T-helper 1 cell treated with Interleukin-12 subunit alpha and Interleukin-12 subunit beta and Interleukin-4 antibody, amounts not matched to agents 30 ng/mL and 1 ng/mL, for 36 hours (primary cell): ENCODE results near the gene EPHA5. TPM values are rescaled to one million over a fixed set of nuclear protein-coding genes. Genes with fewer than 3 reads are reported as not detected.

Experiments used
- intact Hi-C: fragments of 100-400 bp; cut with micrococcal nuclease; formaldehyde crosslinking; loops from one replicate; pipeline ENCODE4 v1.15.1; 2024
- total RNA-seq: library from RNA; stranded (reverse); gene quantifications from 2 replicates; pipeline ENCODE4 v1.2.3, GENCODE V29; 2022

Gene EPHA5
- total RNA-seq: not detected in 2 replicates

DNA sequence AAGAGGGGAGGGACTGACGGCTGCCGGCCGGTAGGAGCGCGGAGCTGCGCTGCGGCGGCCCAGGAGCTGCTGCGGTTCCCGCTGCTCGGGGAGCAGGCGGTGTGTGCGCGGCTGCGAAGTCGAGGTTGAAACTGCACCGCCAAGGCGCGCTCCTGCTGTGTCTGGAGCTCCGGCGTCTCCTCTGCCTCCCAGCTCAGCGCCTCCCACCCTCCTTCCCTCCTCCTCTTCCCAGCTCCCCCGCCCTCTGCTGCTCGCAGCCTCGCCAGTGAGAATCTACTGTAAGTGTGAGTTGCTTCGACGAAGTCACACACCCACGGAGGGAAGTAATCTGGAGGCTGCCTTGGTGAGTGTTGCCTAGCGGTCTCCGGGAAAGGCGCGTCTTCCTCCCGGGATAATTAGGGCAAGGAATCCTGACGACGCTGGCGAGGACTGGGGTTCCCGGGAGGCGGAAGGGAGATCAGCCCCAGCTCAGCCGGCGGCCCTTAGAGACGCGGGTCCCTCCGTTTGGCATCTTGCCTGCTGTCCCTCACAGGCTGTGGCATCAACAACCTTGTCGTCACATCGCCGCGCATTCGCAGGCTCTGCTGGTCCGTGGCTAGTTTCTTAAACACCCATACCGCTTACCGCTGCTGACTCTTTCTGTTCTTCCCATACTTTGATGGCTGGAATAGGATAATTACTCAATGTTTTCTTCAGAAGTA lies at the start of gene EPHA5:
Gene EPHA5 (minus strand): TSS at position 159 of the 701 bp plus-strand sequence. CDS start 747 bp downstream, outside the sequence.
- intact Hi-C loops: no loop called here

DNA sequence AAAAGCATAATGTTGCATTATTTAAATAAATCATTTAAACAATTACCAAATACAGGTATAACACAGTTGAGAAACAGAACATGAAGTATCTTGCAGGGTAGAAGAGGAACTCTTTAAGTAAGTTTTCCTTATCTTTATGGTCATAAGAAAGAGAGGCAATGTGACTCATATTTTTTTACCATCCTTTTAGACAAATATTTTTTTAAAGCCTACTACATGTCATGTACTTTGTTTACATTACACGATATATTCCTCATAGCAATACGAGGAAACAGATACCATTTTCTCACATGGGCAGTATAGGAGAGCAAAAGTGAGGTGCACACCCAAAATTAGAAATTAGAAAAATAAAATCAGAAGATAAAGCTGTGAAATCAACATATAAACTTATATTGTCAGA lies 49.3 kb upstream of the EPHA5 start:
- intact Hi-C loops: no loop called here

DNA sequence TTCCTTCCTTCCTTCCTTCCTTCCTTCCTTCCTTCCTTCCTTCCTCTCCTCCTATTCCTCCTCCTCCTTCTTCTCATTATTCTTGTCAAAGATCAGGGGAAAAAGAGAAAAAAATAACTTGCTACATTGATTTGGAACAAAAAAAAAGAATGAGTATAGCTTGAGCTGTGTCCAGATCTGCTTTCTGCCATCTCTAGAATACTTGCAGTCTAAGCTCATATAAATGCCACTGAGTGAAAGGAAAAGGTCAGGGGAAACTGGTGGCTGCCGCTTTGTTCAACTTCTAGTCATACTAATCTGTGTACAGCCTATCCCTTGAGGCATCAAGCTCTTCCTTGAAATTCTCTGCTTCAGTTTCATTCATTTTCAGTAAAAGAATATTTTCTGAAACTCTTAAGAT lies 28.3 kb upstream of the EPHA5 start:
- intact Hi-C loops: no loop called here

DNA sequence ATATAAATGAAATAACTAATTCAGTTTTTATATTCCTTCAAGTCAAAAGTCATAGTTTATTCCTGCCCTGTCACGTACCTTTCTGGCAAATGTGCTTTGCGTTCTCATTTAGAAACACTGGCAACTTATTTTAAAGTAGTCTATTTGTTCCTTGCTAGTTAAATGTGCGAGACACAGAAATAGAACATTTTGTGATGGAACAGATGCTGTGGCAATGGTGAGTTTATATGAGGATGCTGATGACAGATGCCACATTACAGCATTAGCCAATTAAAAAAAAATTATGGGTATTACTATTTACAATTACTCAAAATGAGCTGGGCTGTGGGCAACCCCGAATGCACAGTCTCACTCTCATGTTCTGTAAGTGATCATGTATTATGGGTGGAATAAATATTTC lies 26.1 kb upstream of the EPHA5 start:
- intact Hi-C loops: no loop called here

DNA sequence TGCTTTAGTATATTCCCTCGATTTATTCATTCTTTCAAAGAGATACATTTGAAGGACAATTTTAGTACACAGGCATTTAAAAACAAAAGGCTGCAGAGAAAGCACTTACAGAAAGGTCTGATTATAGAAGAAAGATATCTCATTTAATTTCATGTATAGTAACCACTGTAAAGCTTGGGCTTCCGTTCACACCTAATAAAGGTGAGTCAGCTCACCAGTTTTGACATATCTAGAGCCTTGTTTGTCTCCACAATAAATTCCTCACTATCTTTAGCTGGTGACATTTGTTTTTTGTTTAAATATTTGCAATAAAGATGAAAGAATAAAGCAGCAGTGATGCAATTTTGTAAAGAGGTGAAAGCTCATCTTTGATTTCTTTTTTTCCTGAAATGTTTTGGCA lies 1.1 kb upstream of the EPHA5 start:
- intact Hi-C loops: no loop called here

DNA sequence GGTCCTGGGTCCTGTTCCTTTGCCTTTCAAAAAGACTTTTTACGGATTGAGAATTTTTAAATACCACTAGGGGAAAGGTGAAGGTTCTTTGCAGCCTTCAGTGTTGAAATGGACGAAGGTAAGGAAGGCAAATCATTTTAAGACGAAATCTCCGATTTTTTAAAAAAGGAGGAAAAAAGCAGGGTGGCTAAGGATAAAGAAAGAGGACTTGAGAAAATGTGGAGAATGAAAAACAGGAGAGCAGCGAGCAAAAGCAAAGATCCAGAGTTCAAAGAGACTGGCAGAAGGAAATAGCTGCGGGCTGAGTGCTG lies 314 bp downstream of the EPHA5 start:
- intact Hi-C loops: no loop called here

DNA sequence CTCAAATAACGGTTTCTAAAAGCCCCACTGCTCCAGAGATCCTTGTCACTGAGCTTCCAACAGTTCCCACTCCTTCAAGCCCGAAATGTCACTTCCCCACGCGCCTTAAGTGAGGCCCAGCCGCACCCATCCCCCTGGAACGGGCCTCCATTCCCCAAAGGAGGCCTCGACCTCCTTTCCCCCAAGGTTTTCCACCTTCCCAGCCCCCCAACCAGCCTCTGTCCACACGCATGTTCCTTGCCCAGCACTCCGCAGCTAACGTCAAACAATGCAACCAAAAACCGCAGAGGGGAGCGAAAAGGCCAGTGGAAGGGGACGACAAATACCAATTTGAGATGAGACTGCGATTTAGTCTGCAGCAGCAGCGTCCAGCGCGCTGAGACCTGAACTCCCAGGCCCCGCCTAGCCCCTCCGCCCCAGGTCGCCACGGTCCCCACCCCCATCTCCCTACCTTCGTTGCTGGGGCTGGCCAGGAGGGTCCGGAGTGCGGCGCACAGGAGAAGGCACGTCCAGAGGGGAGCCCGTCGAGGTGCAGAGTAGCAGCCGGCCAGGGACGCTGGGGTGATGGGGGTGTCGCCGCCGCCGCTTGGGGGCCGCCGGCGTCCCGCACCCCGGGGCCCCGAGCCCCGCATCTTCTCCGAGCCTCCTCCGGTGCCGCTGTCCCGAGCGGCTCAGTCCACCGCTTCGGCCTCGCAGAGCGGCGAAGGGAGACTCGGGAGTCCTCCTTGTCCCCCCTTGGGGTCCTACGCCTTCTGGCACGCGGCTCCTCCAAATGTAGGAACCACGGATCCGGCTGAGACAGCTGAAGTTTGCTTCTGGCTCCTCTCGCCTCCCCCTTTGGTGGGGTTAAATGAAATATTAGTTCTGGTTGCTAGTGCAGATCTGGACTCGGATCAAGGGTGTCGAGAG lies 924 bp downstream of the EPHA5 start:
- intact Hi-C loops: no loop called here

GRCh38 chr4:65668201-65669089 lies 1.8 kb downstream of the EPHA5 start:
- intact Hi-C loops: no loop called here

DNA sequence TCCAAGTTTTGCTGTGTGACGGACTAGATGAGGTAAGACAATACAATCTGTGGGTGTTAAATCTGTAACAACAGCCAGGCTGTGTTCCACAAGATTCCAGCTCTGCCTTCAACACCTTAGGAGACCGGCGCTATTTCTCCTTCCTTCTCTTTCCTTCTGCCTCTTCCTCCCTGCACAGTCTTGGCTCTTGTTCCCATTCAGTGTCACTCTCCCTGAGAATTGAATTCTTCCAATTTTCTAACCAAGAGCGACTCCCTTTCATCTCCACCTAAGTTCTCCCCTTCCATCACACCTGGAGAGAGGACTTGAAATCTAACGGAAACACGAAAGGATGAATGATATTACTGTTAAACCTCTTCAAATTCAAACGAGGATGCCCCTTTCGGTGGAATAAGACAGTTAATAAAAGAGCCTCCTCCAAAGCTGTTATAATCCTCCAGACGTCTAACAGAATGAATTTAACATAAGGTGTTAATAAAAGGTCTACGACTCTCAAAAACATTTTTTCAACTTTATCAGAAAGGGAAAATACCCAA lies 2.7 kb downstream of the EPHA5 start:
- intact Hi-C loops: no loop called here

- intact Hi-C loops: no loop called here
These were observed 4.3 kb downstream of the EPHA5 start for GRCh38 chr4:65665771-65666523.

DNA sequence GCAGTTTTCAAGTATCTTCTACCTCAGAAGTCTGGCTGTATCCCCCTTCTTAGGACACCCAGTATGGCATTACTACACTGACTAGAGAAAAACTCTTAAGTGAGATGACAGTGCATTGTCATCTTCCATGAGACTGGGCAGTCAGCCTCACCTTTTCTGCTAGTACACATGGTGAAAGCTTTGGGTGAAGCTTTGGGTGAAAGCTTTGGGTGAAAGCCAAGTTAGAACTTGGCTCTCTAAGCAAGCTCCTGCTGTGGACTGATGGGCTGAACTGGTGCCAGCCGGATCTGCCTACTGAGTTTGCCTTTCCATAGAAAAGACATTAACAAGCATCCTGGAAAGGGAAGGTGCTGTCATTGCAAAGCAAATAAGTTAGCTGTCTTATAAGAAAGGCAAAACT lies 8.8 kb downstream of the EPHA5 start:
- intact Hi-C loops: no loop called here

DNA sequence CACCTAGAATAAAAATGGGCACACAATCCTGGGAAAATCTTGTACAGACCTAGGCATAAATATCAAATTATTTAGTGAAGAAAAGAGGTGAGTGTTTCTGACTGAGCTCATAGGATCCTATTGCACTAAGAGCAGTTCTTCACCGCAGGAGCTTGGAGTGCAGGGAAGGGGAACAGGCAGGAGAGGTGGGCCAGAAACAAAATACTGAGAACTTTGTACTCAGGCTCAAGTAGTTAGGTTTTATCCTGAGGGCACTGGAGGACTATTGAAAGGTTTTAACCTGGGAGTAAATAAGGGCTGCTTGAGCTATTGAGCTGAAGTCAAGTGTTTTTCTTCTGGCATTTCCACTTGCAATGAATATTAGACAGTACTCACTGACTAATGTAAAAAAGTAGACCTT lies 12.2 kb downstream of the EPHA5 start:
- intact Hi-C loops: no loop called here

DNA sequence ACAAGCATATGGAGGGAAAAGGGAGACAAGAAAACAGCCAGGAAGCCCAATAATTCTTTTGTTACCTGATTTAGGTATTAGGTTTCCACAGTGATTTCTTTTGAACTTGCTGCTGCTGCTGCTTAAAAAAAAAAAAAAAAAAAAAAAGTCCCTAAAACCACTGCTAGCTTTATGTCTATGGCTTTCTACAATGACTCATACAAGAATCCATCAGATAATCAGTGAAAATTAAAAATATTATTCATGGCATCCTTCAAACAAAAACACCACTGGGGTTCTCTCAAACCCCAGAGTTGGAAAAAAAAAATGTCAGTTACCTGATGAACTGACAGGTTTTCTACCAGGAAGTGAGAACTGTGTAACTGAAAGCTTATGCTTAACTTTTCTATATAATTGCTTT lies 14.3 kb downstream of the EPHA5 start:
- intact Hi-C loops: no loop called here

DNA sequence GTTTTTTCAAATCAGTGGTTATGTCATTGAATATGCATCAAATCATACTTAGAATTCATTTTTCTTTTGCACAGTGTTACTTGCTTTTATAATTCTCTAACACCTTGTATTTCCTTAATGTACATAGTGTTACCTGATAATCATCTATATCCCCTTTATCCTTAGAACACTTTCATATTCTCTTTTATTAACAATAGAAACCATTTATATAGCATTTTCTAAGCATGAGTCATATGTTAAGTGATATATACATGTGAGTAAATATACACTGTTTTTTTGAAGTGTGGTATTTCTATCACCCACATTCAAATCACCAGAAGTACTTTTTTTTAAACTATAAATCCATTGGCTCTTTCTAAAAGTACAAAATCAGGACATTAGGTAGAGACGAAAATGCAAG lies 15.3 kb downstream of the EPHA5 start:
- intact Hi-C loops: no loop called here

GRCh38 chr4:65653740-65654361 lies 16.4 kb downstream of the EPHA5 start:
- intact Hi-C loops: no loop called here

DNA sequence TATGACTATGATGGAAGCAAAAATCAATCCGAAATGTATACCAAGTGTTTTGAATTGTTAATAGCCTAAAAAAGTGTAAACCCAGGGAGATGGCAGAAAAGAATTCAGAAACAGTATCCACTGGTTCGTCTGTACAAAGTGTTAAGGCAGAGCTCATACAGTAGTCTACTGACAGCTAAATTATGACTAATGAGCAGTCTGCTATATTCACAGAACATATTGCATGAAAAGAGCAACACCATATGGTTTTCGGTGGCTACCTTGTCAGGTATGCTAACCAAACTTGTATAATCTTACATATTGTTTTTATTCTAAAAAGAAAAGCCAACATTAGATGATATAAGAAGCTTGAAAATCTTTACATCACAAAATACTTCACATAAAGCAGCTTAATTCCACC lies 18.5 kb downstream of the EPHA5 start:
- intact Hi-C loops: no loop called here

GRCh38 chr4:65651031-65651430 lies 19.3 kb downstream of the EPHA5 start:
- intact Hi-C loops: no loop called here

GRCh38 chr4:65646136-65646535 lies 24.2 kb downstream of the EPHA5 start:
- intact Hi-C loops: no loop called here

- intact Hi-C loops: no loop called here
These were observed 25.1 kb downstream of the EPHA5 start for GRCh38 chr4:65645185-65645584.

DNA sequence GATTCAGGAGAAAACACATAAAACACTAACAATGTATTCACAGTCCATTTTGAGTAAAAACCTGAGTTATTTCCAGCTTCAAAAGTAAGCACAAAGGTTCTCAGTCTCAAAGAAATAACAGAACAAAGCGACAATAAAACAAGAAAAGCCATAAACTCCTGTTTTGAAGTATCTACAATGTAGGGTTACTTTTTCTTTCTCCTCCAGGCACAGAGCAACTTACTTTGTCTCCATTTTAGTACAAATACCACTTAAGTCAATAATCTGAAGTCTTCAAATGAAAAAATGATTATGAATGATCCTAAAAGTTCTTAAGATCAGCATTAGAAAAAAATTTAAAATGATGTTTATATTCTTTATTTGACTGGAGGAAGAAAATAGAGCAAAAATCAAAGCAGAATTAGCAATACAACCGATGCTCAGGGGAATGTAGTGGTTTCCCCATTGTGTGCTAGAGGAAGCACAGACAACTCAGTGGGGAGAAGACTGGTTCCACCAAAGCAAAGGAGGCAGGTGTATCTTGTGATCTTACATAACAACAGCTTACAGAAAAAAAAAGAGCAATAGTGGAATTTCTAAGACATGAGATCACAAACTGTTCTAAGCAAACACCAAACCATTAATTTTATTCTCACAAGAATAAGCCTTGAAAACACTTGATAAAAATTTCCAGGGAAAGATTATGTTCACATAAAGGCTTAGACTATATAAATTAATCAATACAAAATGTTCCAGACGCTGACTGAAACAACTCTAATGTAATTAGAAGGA lies 35.1 kb downstream of the EPHA5 start:
- intact Hi-C loops: no loop called here
